Melanocyte of skin (primary cell): ENCODE results near the gene ITPR1. TPM values are rescaled to one million over a fixed set of nuclear protein-coding genes. Genes with fewer than 3 reads are reported as not detected.

ENCODE experiments used
- total RNA-seq, 2 donors: library from RNA; depleted of rRNA; stranded (reverse); fragments of >200 nt; gene quantifications; 2 replicates each; pipeline ENCODE4 v1.2.3, GENCODE V29; 2012

Gene ITPR1
- 10 to 100 TPM; 15.1 to 22.0 TPM for total RNA-seq

DNA sequence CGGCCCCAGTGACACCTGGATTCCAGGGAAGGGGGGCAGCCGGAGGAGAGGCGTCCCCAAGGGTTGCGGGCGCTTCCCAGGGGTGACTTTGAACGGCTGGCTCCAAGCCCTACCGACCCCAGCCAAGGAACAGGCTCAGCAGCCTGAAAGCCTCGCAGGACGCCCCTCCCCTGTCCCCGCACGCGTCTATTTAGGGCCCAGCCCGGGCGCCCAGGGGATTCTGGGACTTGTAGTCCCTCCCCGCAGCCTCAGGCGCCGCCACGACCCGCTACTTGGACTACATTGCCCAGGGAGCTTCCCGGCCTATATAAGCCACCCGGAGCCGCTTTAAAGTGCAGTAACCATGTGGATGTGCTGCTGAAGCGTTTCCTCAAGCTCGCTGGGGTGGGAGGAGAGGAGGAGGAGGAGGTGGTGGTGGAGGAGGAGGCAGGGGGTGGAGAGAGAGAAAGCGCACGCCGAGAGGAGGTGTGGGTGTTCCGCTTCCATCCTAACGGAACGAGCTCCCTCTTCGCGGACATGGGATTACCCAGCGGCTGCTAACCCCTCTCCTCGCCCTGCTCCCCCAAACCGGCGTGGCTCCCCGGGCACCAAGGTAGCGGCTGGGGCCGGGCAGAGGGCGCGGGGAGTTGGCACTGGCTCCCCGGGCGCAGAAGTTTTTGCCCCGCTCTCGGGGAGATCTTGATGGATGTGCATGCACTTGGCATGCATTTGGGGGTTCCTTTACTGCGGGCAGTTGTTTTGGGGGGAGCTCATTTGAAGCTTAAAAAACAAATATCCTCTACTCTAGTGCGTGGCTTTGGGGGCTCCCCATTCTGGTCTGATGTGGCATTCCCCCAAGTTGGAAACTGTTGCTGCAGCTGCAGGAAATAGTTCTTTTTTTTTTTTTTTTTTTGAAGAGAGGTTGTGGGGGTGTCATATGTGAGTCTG lies at the start of gene ITPR1:
TSS of gene ITPR1 (plus strand) at position 335 of the 927 bp plus-strand sequence. CDS start 23,144 bp downstream, outside the sequence.

GRCh38 chr3:4466741-4467521 lies 26.2 kb upstream of the ITPR1 start, which contains the start of gene SUMF1:
TSS of gene SUMF1 (minus strand) at chr3:4467269. CDS start at chr3:4467245, 24 bp downstream.

Other genes starting within 250 kb of the ITPR1 start
- gene SETMAR, start 190.0 kb upstream of the ITPR1 start, total RNA-seq: 10 to 100 TPM; 12.0 to 12.7 TPM
- gene SUMF1, start 26.1 kb upstream of the ITPR1 start, total RNA-seq: 10 to 100 TPM; 38.0 to 43.0 TPM